Fibroblast of lung (primary cell): ENCODE measurements around the gene DCAF15.

ENCODE experiments used
- EZH2 ChIP-seq: IDR thresholded peaks from 2 replicates; pipeline ENCODE4 v1.5.1; 2012; ENCODE audit warnings: low read length, control low read depth, mild to moderate bottlenecking; ENCODE audit errors: missing control alignments
- TF ChIP-seq, protein P1 (sequence below), 2 donors: IDR thresholded peaks in 1 of 2; conservative IDR thresholded peaks in 1 of 2; 1 replicate in 1 of 2; 2 replicates in 1 of 2; pipeline ENCODE4 v1.5.1; 2011 to 2012; ENCODE audit warnings: low read length in 2 of 2, control low read depth in 1 of 2, inconsistent platforms in 1 of 2, low read depth in 1 of 2, mild to moderate bottlenecking in 1 of 2

DNA sequence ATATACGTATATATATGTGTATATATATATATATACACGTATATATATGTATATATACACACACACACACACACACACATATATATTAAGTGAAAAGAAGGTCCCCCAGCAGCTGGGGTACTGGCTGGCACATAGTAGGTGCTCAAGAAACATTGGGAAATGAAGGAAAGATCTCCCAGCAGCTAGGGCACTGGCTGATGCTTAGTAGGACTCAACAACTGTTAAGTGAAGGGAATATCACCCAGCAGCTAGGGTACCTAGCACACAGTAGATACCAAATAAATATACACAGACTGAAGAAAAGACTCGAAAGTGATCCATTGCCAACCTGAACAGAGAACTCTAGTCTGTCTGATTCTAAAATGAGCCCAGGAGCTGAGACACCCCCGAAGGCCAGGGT is 26.3 kb upstream of the DCAF15 start:
- TF ChIP-seq, protein P1, sequence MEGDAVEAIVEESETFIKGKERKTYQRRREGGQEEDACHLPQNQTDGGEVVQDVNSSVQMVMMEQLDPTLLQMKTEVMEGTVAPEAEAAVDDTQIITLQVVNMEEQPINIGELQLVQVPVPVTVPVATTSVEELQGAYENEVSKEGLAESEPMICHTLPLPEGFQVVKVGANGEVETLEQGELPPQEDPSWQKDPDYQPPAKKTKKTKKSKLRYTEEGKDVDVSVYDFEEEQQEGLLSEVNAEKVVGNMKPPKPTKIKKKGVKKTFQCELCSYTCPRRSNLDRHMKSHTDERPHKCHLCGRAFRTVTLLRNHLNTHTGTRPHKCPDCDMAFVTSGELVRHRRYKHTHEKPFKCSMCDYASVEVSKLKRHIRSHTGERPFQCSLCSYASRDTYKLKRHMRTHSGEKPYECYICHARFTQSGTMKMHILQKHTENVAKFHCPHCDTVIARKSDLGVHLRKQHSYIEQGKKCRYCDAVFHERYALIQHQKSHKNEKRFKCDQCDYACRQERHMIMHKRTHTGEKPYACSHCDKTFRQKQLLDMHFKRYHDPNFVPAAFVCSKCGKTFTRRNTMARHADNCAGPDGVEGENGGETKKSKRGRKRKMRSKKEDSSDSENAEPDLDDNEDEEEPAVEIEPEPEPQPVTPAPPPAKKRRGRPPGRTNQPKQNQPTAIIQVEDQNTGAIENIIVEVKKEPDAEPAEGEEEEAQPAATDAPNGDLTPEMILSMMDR (conservative IDR thresholded peaks at IDR 0.05 in 1 of 2, IDR thresholded peaks at IDR 0.05 in 1 of 2; ENCODE audit: low read depth in 1 of 2, low read length in 2 of 2) = no peak
- TF ChIP-seq EZH2 = no peak
